SK-N-SH (cell line): ENCODE measurements around the gene NSRP1. TPM values are rescaled to one million over a fixed set of nuclear protein-coding genes. Genes with fewer than 3 reads are reported as not detected.

Experiments used
- CTCF ChIA-PET: fragments of 300-600, 350-600 bp; formaldehyde crosslinking; extraction: SDS; loops from one replicate; lab custom pipeline; 2021; lab: Yijun Ruan, JAX
- POLR2A ChIA-PET: fragments of 350-600 bp; sonication (Branson Sonifier 250); formaldehyde crosslinking; extraction: SDS; loops from one replicate; lab custom pipeline; 2020; ENCODE audit warnings: antibody characterized with exemption, inconsistent platforms; lab: Yijun Ruan, JAX
- DNase-seq: peaks from one replicate; pipeline ENCODE4 v3.0.0; 2012
- H2AFZ ChIP-seq: fragments of 200-600 bp; sonication (generic); 2 replicates; pipeline ENCODE4 v1.8.1; 2016; ENCODE audit warnings: antibody characterized with exemption, mild to moderate bottlenecking, low read depth
- H3F3A ChIP-seq: fragments of 200-600 bp; sonication (generic); replicated peaks from 2 replicates; pipeline ENCODE3; 2016; ENCODE audit warnings: antibody characterized with exemption, mild to moderate bottlenecking; ENCODE audit not compliant: insufficient read depth
- H3K27ac ChIP-seq, 2 experiments: fragments of 200-500 bp in 1 of 2; fragments of 200-600 bp in 1 of 2; sonication (Bioruptor generic) in 1 of 2; sonication (generic), shearing (Covaris generic) in 1 of 2; 2 replicates each; pipeline versions ENCODE4 v1.5.1 to v1.6.1; 2014 to 2016; ENCODE audit warnings: low read depth in 2 of 2, inconsistent platforms in 1 of 2, low read length in 1 of 2, mild to moderate bottlenecking in 1 of 2, mixed read lengths in 1 of 2
- H3K27me3 ChIP-seq: fragments of 200-600 bp; sonication (generic), shearing (Covaris generic); 2 replicates; pipeline ENCODE4 v1.6.1; 2016; ENCODE audit warnings: mixed run types; ENCODE audit not compliant: insufficient read depth
- H3K36me3 ChIP-seq, 2 experiments: fragments of 200-500 bp in 1 of 2; fragments of 200-600 bp in 1 of 2; sonication (Bioruptor generic) in 1 of 2; sonication (generic) in 1 of 2; replicated peaks in 1 of 2; 2 replicates each; pipeline versions ENCODE3 to v1.5.1; 2014 to 2016; ENCODE audit warnings: low read length in 1 of 2, mild to moderate bottlenecking in 1 of 2; ENCODE audit not compliant: insufficient read depth in 2 of 2, control insufficient read depth in 1 of 2
- H3K4me1 ChIP-seq, 2 experiments: fragments of 200-500 bp in 1 of 2; fragments of 200-600 bp in 1 of 2; sonication (Bioruptor generic) in 1 of 2; sonication (generic), shearing (Covaris generic) in 1 of 2; 2 replicates each; pipeline versions ENCODE4 v1.5.1 to v1.6.1; 2014 to 2016; ENCODE audit warnings: low read depth in 1 of 2, low read length in 1 of 2, mixed run types in 1 of 2; ENCODE audit not compliant: insufficient read depth in 2 of 2, control insufficient read depth in 1 of 2
- H3K4me2 ChIP-seq: fragments of 200-600 bp; sonication (generic), shearing (Covaris generic); 2 replicates; pipeline ENCODE4 v1.6.1; 2017; ENCODE audit warnings: mixed run types
- H3K4me3 ChIP-seq, 2 experiments: fragments of 200-500 bp in 1 of 2; fragments of 200-600 bp in 1 of 2; sonication (Bioruptor generic) in 1 of 2; sonication (generic), shearing (Covaris generic) in 1 of 2; 2 replicates each; pipeline versions ENCODE4 v1.5.1 to v1.8.1; 2014 to 2016; ENCODE audit warnings: low read depth in 2 of 2, inconsistent platforms in 1 of 2, low read length in 1 of 2, mild to moderate bottlenecking in 1 of 2, mixed read lengths in 1 of 2, moderate library complexity in 1 of 2
- H3K79me2 ChIP-seq: fragments of 200-600 bp; sonication (generic); 2 replicates; pipeline ENCODE4 v1.8.1; 2017; ENCODE audit warnings: mild to moderate bottlenecking; ENCODE audit not compliant: insufficient read depth
- H3K9ac ChIP-seq: fragments of 200-600 bp; sonication (generic); 2 replicates; pipeline ENCODE4 v1.6.1; 2017; ENCODE audit warnings: mixed run types
- H3K9me2 ChIP-seq: fragments of 200-600 bp; sonication (generic); 2 replicates; pipeline ENCODE4 v1.6.1; 2017; ENCODE audit warnings: mixed run types
- H3K9me3 ChIP-seq: fragments of 200-600 bp; sonication (generic); 2 replicates; pipeline ENCODE4 v1.6.1; 2017; ENCODE audit warnings: mixed run types, mild to moderate bottlenecking, moderate library complexity
- H4K20me1 ChIP-seq: fragments of 200-600 bp; sonication (generic); 2 replicates; pipeline ENCODE4 v1.6.1; 2017; ENCODE audit warnings: mild to moderate bottlenecking, mixed run types; ENCODE audit not compliant: insufficient read depth
- CTCF ChIP-seq: fragments of 200-600 bp; sonication (generic); IDR thresholded peaks from 2 replicates; pipeline ENCODE4 v1.6.1; 2017; ENCODE audit warnings: antibody characterized with exemption, mild to moderate bottlenecking, moderate library complexity
- EP300 ChIP-seq, 2 experiments: IDR thresholded peaks; 2 replicates each; pipeline versions ENCODE4 v1.4.0 to v1.6.1; 2012; ENCODE audit warnings: borderline replicate concordance in 1 of 2, low read depth in 1 of 2, low read length in 1 of 2
- FOXM1 ChIP-seq: IDR thresholded peaks from 2 replicates; pipeline ENCODE4 v1.4.0; 2012; ENCODE audit warnings: low read depth, mild to moderate bottlenecking
- JUND ChIP-seq: IDR thresholded peaks from 2 replicates; pipeline ENCODE4 v1.4.0; 2012
- MAX ChIP-seq: IDR thresholded peaks from 2 replicates; pipeline ENCODE4 v1.4.0; 2012; ENCODE audit warnings: low read depth
- MEF2A ChIP-seq: IDR thresholded peaks from 2 replicates; pipeline ENCODE4 v1.4.0; 2012; ENCODE audit warnings: low read depth, borderline replicate concordance
- NFIC ChIP-seq: IDR thresholded peaks from 2 replicates; pipeline ENCODE4 v1.4.0; 2012; ENCODE audit warnings: borderline replicate concordance
- PBX3 ChIP-seq: IDR thresholded peaks from 2 replicates; pipeline ENCODE4; 2012
- RCOR1 ChIP-seq: fragments of 150-350 bp; IDR thresholded peaks from 2 replicates; pipeline ENCODE4 v1.6.1; 2017; ENCODE audit warnings: antibody characterized with exemption, low read length
- RFX5 ChIP-seq: IDR thresholded peaks from 2 replicates; pipeline ENCODE4 v1.6.1; 2012; ENCODE audit warnings: mild to moderate bottlenecking, improper control_type of control experiment, low read length
- RXRA ChIP-seq: IDR thresholded peaks from 2 replicates; pipeline ENCODE4 v1.4.0; 2012; ENCODE audit warnings: low read depth, mild to moderate bottlenecking, borderline replicate concordance
- TEAD4 ChIP-seq: IDR thresholded peaks from 2 replicates; pipeline ENCODE4 v1.4.0; 2012; ENCODE audit warnings: mild to moderate bottlenecking, borderline replicate concordance; ENCODE audit not compliant: insufficient read depth
- USF1 ChIP-seq: IDR thresholded peaks from 2 replicates; pipeline ENCODE4 v1.4.0; 2012; ENCODE audit warnings: low read depth, borderline replicate concordance
- ZBTB33 ChIP-seq: IDR thresholded peaks from 2 replicates; pipeline ENCODE4 v1.4.0; 2012; ENCODE audit warnings: low read depth, borderline replicate concordance
- WGBS: methylation state at CpG from one replicate; pipeline ENCODE4 v1.1.6; 2017; ENCODE audit warnings: low lambda C conversion rate; 5-methylcytosine and 5-hydroxymethylcytosine counted together
- polyA plus RNA-seq, 3 experiments: library from polyadenylated mRNA; depleted of rRNA; stranded (reverse); fragments of >200 nt; gene quantifications; 2 replicates each; pipeline ENCODE4 v1.2.3, GENCODE V29; 2012

Gene NSRP1
- polyA plus RNA-seq, 1 of the 3 experiments (the other 2 are of a cell fraction): 10.8 TPM

- no peak for TF ChIP-seq MEF2A
These were observed 116.3 kb downstream of the NSRP1 start (continued) for GRCh38 chr17:30232824-30233427.

- no peaks in the 10 kb centered on the region for H3F3A ChIP-seq
- WGBS: 76% methylated on average over 6 of the region's 6 CpGs
- CTCF ChIA-PET: interaction anchor here (0.7 to 6.0 kb wide), 5 partner anchors 10 to 141 kb away, joined by 3 to 65 read pairs (median 6); no protein-coding TSS in a partner anchor
These were observed 117.7 kb downstream of the NSRP1 start for GRCh38 chr17:30234296-30234695.

More at GRCh38 chr17:30234296-30234695, 117.7 kb downstream of the NSRP1 start:
- Histone ChIP-seq H3K9me3 (no peaks in the 10 kb centered on the region), H3K4me2 (no peak overlapping the region), H3K79me2 (no peaks in the 10 kb centered on the region), H4K20me1 (no peaks in the 10 kb centered on the region), H3K36me3 (no peaks in the 10 kb centered on the region), H3K9me2 (no peaks in the 10 kb centered on the region), H3K9ac (no peak overlapping the region), H3K4me3 (no peak overlapping the region), H3K4me1 (peaks cover 0 to 8% of the 10 kb centered on the region in 2 experiments; a peak in 1 of 4 replicates), H3K27ac (no peak overlapping the region), H2AFZ (no peak overlapping the region), H3K27me3 (peaks cover 29% of the 10 kb centered on the region)
- TF ChIP-seq PBX3 (no peak), MAX (no peak), FOXM1 (no peak), TEAD4 (no peak), NFIC (no peak), EP300 (IDR thresholded peaks at IDR 0.05; ENCODE audit: borderline replicate concordance in 1 of 2, low read depth in 1 of 2, low read length in 1 of 2) (no peak), JUND (no peak), RCOR1 (no peak), CTCF (no peak), RFX5 (no peak), RXRA (no peak), ZBTB33 (no peak), USF1 (no peak)
- POLR2A ChIA-PET: no interaction called here
- DNase-seq: no peak
